Neural cell (in vitro differentiated cells): ENCODE data around the gene USP48. TPM values are rescaled to one million over a fixed set of nuclear protein-coding genes. Genes with fewer than 3 reads are reported as not detected.

Experiments
- H2AFZ ChIP-seq: fragments of 200-600, 300-800 bp; sonication (generic), shearing (Covaris generic); 2 replicates; pipeline ENCODE4 v1.6.0; 2014; ENCODE audit warnings: low read depth, mild to moderate bottlenecking, antibody characterized with exemption, low read length, moderate library complexity
- H3F3A ChIP-seq: fragments of 200-600 bp; shearing (Covaris generic); 2 replicates; pipeline ENCODE4 v1.6.1; 2016; ENCODE audit warnings: mild to moderate bottlenecking, moderate library complexity, mixed read lengths, antibody characterized with exemption, low read length; ENCODE audit not compliant: insufficient read depth, poor library complexity, severe bottlenecking
- H3K27ac ChIP-seq: fragments of 200-600, 300-800 bp; sonication (generic), shearing (Covaris generic); 2 replicates; pipeline ENCODE4 v1.5.1; 2014; ENCODE audit warnings: mild to moderate bottlenecking, low read length, moderate library complexity
- H3K27me3 ChIP-seq: fragments of 300-800, 200-600 bp; sonication (generic), shearing (Covaris generic); 2 replicates; pipeline ENCODE4 v1.6.0; 2014; ENCODE audit warnings: mild to moderate bottlenecking, low read depth, low read length, moderate library complexity; ENCODE audit not compliant: insufficient read depth
- H3K36me3 ChIP-seq: fragments of 300-800, 200-600 bp; sonication (generic), shearing (Covaris generic); 2 replicates; pipeline ENCODE4 v1.5.1; 2014; ENCODE audit warnings: mild to moderate bottlenecking, antibody characterized with exemption, low read length, moderate library complexity; ENCODE audit not compliant: insufficient read depth
- H3K4me2 ChIP-seq: fragments of 300-800, 200-600 bp; sonication (generic), shearing (Covaris generic); 2 replicates; pipeline ENCODE4 v1.6.0; 2014; ENCODE audit warnings: mild to moderate bottlenecking, low read length
- H3K4me3 ChIP-seq: fragments of 300-800, 200-600 bp; sonication (generic), shearing (Covaris generic); 2 replicates; pipeline ENCODE4 v1.5.1; 2014; ENCODE audit warnings: mild to moderate bottlenecking, low read length, moderate library complexity
- H3K79me2 ChIP-seq: fragments of 200-600 bp; shearing (Covaris generic); replicated peaks from 2 replicates; pipeline ENCODE4 v1.6.0; 2014; ENCODE audit warnings: mild to moderate bottlenecking, low read length, moderate library complexity; ENCODE audit not compliant: insufficient read depth
- H3K9ac ChIP-seq: fragments of 300-800, 200-600 bp; sonication (generic), shearing (Covaris generic); 2 replicates; pipeline ENCODE4 v1.6.1; 2016; ENCODE audit warnings: mild to moderate bottlenecking, low read length, mixed read lengths
- H3K9me2 ChIP-seq: fragments of 200-600 bp; shearing (Covaris generic); 2 replicates; pipeline ENCODE4 v1.6.1; 2016; ENCODE audit warnings: mild to moderate bottlenecking, low read length, mixed read lengths; ENCODE audit not compliant: insufficient read depth
- H3K9me3 ChIP-seq: fragments of 200-600, 300-800 bp; sonication (generic), shearing (Covaris generic); 2 replicates; pipeline ENCODE4 v1.6.1; 2016; ENCODE audit warnings: mild to moderate bottlenecking, mixed run types, low read length, moderate library complexity, mixed read lengths
- H4K20me1 ChIP-seq: fragments of 200-600 bp; shearing (Covaris generic); 2 replicates; pipeline ENCODE4 v1.6.1; 2016; ENCODE audit warnings: mild to moderate bottlenecking, mixed run types; ENCODE audit not compliant: insufficient read depth
- EP300 ChIP-seq: fragments of 450-650 bp; conservative IDR thresholded peaks from 2 replicates; pipeline ENCODE4 v1.6.1; 2014; ENCODE audit warnings: antibody characterized with exemption, mild to moderate bottlenecking, moderate library complexity; ENCODE audit not compliant: poor library complexity, severe bottlenecking
- EZH2 ChIP-seq: fragments of 200-600, 300-800 bp; shearing (Covaris generic), sonication (generic); IDR thresholded peaks from 2 replicates; pipeline ENCODE4 v1.6.1; 2014; ENCODE audit warnings: antibody characterized with exemption, low read length, borderline replicate concordance, mild to moderate bottlenecking; ENCODE audit not compliant: insufficient read depth, poor library complexity, severe bottlenecking
- MXI1 ChIP-seq: fragments of 450-650 bp; conservative IDR thresholded peaks from 2 replicates; pipeline ENCODE4 v1.6.1; 2014; ENCODE audit warnings: antibody characterized with exemption, mild to moderate bottlenecking; ENCODE audit not compliant: poor library complexity, severe bottlenecking
- POLR2AphosphoS5 ChIP-seq: IDR thresholded peaks from 2 replicates; pipeline ENCODE4 v1.6.1; 2012
- RAD21 ChIP-seq: fragments of 450-650 bp; conservative IDR thresholded peaks from 2 replicates; pipeline ENCODE4 v1.6.1; 2014; ENCODE audit warnings: antibody characterized with exemption, mild to moderate bottlenecking, moderate library complexity
- SMC3 ChIP-seq: fragments of 450-650 bp; conservative IDR thresholded peaks from 2 replicates; pipeline ENCODE4 v1.6.1; 2014; ENCODE audit warnings: antibody characterized with exemption, mild to moderate bottlenecking, moderate library complexity; ENCODE audit not compliant: poor library complexity
- TAF1 ChIP-seq: IDR thresholded peaks from 2 replicates; pipeline ENCODE4 v1.6.1; 2012; ENCODE audit warnings: low read depth
- polyA plus RNA-seq: library from polyadenylated mRNA; depleted of rRNA; stranded (reverse); fragments of >200 nt; gene quantifications from 2 replicates; pipeline ENCODE4 v1.2.3, GENCODE V29; 2014
- TF ChIP-seq, protein P1 (sequence below): IDR thresholded peaks from 2 replicates; pipeline ENCODE4 v1.6.1; 2012; ENCODE audit warnings: borderline replicate concordance
- TF ChIP-seq, protein P2 (sequence below): fragments of 450-650 bp; IDR thresholded peaks from 2 replicates; pipeline ENCODE4 v1.5.1; 2014; ENCODE audit warnings: antibody characterized with exemption, mild to moderate bottlenecking, moderate library complexity; ENCODE audit not compliant: poor library complexity, severe bottlenecking

Gene USP48
- polyA plus RNA-seq, 1 donor from 2014 or later = 67.2 TPM

DNA sequence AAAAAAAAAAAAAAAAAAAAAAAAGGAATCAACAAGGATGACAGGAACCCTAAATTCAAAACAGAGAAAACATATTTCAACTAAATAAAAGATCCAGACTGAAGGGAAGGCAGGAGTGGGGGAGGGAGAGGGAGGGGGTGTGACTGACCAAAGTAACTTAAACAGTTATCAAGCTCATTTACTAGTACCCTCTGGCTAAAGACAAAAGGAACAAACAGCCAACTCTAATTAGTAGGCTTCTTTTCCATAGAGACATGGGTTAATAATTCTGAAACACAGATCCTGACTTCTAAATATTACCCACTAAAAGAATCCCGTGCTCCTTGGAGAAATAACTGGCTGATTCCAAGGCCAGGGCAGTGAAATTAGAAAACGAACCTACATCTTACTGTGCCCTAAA lies 23.8 kb downstream of the USP48 start:
- no peaks in the 10 kb centered on the region for H3K27me3 ChIP-seq
- H3K9me2 ChIP-seq = no peaks in the 10 kb centered on the region
- no peaks in the 10 kb centered on the region for H3K9me3 ChIP-seq
- no peak overlapping the region for H3K4me3 ChIP-seq
- H3K4me2 ChIP-seq = no peak overlapping the region
- no peak overlapping the region for H2AFZ ChIP-seq
- H3K27ac ChIP-seq = no peak overlapping the region
- H3F3A ChIP-seq = no peaks in the 10 kb centered on the region
- no peak for TF ChIP-seq POLR2AphosphoS5
- H3K79me2 ChIP-seq = peaks cover 7% of the 10 kb centered on the region
- H3K9ac ChIP-seq = no peak overlapping the region
- H3K36me3 ChIP-seq = no peaks in the 10 kb centered on the region
- no peaks in the 10 kb centered on the region for H4K20me1 ChIP-seq

DNA sequence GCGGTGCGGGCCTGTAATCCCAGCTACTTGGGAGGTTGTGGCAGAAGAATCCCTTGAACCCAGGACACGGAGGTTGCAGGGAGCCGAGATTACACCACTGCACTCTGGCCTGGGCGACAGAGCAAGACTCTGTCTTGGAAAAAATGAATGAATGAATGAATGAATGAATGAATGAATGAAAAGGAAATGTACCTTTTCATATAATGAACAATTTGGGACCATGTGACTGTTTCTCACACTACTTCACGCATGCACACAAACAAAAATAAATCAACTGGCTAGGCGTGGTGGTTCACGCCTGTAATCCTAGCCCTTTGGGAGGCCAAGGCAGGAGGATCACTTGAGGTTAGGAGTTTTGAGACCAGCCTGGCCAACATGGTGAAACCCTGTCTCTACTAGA lies 24.3 kb downstream of the USP48 start:
- Histone ChIP-seq H4K20me1 (no peaks in the 10 kb centered on the region), H3K79me2 (peaks cover 2% of the 10 kb centered on the region)

More for the DNA sequence above, 24.3 kb downstream of the USP48 start:
- no peak overlapping the region for H3K4me2 ChIP-seq
- no peak overlapping the region for H3K4me3 ChIP-seq
- H3K9me2 ChIP-seq = no peaks in the 10 kb centered on the region
- TF ChIP-seq SMC3 (no peak), RAD21 (no peak), TAF1 (no peak), EZH2 (no peak), EP300 (no peak), POLR2AphosphoS5 (no peak), MXI1 (no peak)
- TF ChIP-seq, protein P1, sequence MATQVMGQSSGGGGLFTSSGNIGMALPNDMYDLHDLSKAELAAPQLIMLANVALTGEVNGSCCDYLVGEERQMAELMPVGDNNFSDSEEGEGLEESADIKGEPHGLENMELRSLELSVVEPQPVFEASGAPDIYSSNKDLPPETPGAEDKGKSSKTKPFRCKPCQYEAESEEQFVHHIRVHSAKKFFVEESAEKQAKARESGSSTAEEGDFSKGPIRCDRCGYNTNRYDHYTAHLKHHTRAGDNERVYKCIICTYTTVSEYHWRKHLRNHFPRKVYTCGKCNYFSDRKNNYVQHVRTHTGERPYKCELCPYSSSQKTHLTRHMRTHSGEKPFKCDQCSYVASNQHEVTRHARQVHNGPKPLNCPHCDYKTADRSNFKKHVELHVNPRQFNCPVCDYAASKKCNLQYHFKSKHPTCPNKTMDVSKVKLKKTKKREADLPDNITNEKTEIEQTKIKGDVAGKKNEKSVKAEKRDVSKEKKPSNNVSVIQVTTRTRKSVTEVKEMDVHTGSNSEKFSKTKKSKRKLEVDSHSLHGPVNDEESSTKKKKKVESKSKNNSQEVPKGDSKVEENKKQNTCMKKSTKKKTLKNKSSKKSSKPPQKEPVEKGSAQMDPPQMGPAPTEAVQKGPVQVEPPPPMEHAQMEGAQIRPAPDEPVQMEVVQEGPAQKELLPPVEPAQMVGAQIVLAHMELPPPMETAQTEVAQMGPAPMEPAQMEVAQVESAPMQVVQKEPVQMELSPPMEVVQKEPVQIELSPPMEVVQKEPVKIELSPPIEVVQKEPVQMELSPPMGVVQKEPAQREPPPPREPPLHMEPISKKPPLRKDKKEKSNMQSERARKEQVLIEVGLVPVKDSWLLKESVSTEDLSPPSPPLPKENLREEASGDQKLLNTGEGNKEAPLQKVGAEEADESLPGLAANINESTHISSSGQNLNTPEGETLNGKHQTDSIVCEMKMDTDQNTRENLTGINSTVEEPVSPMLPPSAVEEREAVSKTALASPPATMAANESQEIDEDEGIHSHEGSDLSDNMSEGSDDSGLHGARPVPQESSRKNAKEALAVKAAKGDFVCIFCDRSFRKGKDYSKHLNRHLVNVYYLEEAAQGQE = no peak
- TF ChIP-seq, protein P2, sequence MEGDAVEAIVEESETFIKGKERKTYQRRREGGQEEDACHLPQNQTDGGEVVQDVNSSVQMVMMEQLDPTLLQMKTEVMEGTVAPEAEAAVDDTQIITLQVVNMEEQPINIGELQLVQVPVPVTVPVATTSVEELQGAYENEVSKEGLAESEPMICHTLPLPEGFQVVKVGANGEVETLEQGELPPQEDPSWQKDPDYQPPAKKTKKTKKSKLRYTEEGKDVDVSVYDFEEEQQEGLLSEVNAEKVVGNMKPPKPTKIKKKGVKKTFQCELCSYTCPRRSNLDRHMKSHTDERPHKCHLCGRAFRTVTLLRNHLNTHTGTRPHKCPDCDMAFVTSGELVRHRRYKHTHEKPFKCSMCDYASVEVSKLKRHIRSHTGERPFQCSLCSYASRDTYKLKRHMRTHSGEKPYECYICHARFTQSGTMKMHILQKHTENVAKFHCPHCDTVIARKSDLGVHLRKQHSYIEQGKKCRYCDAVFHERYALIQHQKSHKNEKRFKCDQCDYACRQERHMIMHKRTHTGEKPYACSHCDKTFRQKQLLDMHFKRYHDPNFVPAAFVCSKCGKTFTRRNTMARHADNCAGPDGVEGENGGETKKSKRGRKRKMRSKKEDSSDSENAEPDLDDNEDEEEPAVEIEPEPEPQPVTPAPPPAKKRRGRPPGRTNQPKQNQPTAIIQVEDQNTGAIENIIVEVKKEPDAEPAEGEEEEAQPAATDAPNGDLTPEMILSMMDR = no peak
- H3K27me3 ChIP-seq = no peaks in the 10 kb centered on the region
- H3K9me3 ChIP-seq = no peaks in the 10 kb centered on the region
- no peak overlapping the region for H3K9ac ChIP-seq
- no peak overlapping the region for H3K27ac ChIP-seq
- no peaks in the 10 kb centered on the region for H3F3A ChIP-seq
- H2AFZ ChIP-seq = no peak overlapping the region
- no peaks in the 10 kb centered on the region for H3K36me3 ChIP-seq
